ENCODE results near the gene KCNG3.

KCNG3 gene

DNA sequence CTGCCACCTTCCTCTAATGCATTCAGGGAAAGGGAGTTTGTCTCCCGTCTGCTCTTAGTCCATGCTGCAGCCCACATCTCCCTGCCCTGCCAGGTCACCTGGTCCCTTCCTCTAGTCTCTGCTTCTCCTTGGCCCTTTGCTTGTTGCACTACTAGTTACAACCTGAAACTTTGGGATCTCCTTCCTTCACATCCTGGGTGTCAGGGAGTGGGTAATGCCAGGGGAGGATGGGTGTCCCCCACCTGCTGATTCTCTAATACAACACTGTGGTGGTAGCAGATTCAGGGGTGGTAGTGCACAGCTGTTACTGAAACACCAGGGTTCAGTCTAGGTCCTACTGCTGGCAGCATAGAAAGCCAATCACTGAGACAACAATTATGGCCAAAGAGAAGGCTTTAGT lies 101.6 kb downstream of the KCNG3 start:
- TF ChIP-seq GATA1 (IDR thresholded peaks at IDR 0.05; ENCODE audit: low read depth, low read length): no peak
- TF ChIP-seq POLR2A (IDR thresholded peaks at IDR 0.05; ENCODE audit: low read length): no peak
- DNase-seq: no peak

Measured in erythroblast (primary cell).